ENCODE results near the gene ATXN1.

DNA sequence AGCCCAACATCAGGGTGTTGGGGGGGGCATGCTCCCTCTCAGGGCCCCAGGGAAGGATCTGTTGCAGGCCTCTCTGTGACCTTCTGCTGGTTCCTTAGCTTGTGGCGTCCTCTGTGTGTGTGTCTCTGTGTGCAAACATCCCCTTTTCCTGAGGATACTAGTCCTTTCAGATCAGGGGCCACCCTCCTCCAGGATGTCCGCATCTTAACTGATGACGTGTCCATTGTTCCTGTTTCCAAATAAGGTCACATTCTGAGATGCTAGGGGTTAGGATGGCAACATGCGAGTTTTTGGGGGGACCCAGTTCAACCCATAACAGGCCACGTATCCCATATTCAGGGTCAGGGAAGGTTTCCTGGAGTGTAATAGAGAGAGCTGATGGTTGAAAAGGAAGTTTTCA is 482.0 kb downstream of the ATXN1 start:
- TF ChIP-seq EZH2 (IDR thresholded peaks at IDR 0.05; ENCODE audit: low read length): no peak
- TF ChIP-seq, protein P1, sequence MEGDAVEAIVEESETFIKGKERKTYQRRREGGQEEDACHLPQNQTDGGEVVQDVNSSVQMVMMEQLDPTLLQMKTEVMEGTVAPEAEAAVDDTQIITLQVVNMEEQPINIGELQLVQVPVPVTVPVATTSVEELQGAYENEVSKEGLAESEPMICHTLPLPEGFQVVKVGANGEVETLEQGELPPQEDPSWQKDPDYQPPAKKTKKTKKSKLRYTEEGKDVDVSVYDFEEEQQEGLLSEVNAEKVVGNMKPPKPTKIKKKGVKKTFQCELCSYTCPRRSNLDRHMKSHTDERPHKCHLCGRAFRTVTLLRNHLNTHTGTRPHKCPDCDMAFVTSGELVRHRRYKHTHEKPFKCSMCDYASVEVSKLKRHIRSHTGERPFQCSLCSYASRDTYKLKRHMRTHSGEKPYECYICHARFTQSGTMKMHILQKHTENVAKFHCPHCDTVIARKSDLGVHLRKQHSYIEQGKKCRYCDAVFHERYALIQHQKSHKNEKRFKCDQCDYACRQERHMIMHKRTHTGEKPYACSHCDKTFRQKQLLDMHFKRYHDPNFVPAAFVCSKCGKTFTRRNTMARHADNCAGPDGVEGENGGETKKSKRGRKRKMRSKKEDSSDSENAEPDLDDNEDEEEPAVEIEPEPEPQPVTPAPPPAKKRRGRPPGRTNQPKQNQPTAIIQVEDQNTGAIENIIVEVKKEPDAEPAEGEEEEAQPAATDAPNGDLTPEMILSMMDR (optimal IDR thresholded peaks at IDR 0.05 in 1 of 3, IDR thresholded peaks at IDR 0.05 in 1 of 3, conservative IDR thresholded peaks at IDR 0.05 in 1 of 3; ENCODE audit: extremely low read depth in 1 of 3, insufficient read depth in 2 of 3, low read length in 3 of 3): no peak

Data from keratinocyte (primary cell).